Heart right ventricle (tissue), 16 donors: ENCODE measurements around the gene POLE3. TPM values are rescaled to one million over a fixed set of nuclear protein-coding genes. Genes with fewer than 3 reads are reported as not detected.
"Not testable (repeated sequence)": the region's sequence is repeated elsewhere in the genome, so short reads cannot be mapped to it uniquely, and the experiment has no call there.

Experiments
- ATAC-seq, 8 donors: fragments of 200-7000 bp; cut with Tn5 transposase; one replicate each; pipeline ENCODE4 v1.9.1; 2020; ENCODE audit warnings: mild to moderate bottlenecking in 8 of 8, moderate library complexity in 8 of 8, moderate number of reproducible peaks in 1 of 8
- DNase-seq, 2 donors: peaks; one replicate each; pipeline ENCODE4 v3.0.0-alpha.2; 2020
- H3K27ac ChIP-seq, 10 donors: fragments of 200-600 bp; sonication (generic) in 2 of 10; one replicate each; pipeline versions ENCODE4 v1.5.0 to v1.8.0; 2020 to 2022; ENCODE audit warnings: mild to moderate bottlenecking in 3 of 10
- H3K27me3 ChIP-seq, 7 donors: fragments of 200-600 bp; one replicate each; pipeline ENCODE4 v1.8.0; 2021 to 2022; ENCODE audit warnings: mild to moderate bottlenecking in 2 of 7
- H3K36me3 ChIP-seq, 9 donors: fragments of 200-600 bp; sonication (generic) in 1 of 9; one replicate each; pipeline versions ENCODE4 v1.5.0 to v1.8.0; 2020 to 2022; ENCODE audit warnings: mild to moderate bottlenecking in 2 of 9
- H3K4me1 ChIP-seq, 9 donors: fragments of 200-600 bp; sonication (generic) in 1 of 9; one replicate each; pipeline versions ENCODE4 v1.5.0 to v1.8.0; 2020 to 2022; ENCODE audit warnings: mild to moderate bottlenecking in 4 of 9
- H3K4me3 ChIP-seq, 10 donors: fragments of 200-600 bp; sonication (generic) in 2 of 10; one replicate each; pipeline versions ENCODE4 v1.5.0 to v1.8.0; 2020 to 2022; ENCODE audit warnings: mild to moderate bottlenecking in 7 of 10, moderate library complexity in 2 of 10
- H3K9me3 ChIP-seq, 11 donors: fragments of 200-600 bp in 10 of 11; sonication (generic) in 2 of 11; one replicate each; pipeline versions ENCODE4 v1.5.0 to v1.8.0; 2013 to 2022; ENCODE audit warnings: mild to moderate bottlenecking in 2 of 11, control low read depth in 1 of 11, moderate library complexity in 1 of 11
- CTCF ChIP-seq, 9 donors: fragments of 200-600 bp; sonication (generic) in 2 of 9; IDR thresholded peaks; one replicate each; pipeline versions ENCODE4 v1.5.0 to v1.8.0; 2021 to 2022; ENCODE audit warnings: antibody characterized with exemption in 9 of 9, mild to moderate bottlenecking in 5 of 9, moderate library complexity in 1 of 9
- WGBS, 2 donors: extraction: QIAGEN DNeasy Blood & Tissue Kit; methylation state at CpG; one replicate each; pipeline ENCODE4 v1.1.7; 2013; ENCODE audit warnings: inconsistent platforms in 1 of 2; 5-methylcytosine and 5-hydroxymethylcytosine counted together
- intact Hi-C, 10 donors: fragments of 100-400 bp; cut with DNase I; formaldehyde crosslinking; loops; one replicate each; pipeline versions ENCODE4 v1.11.1 to v1.14.2; 2022
- polyA plus RNA-seq, 2 donors: library from polyadenylated mRNA; stranded (reverse); fragments of 200-250 nt; gene quantifications; one replicate each; pipeline ENCODE4 v1.2.3, GENCODE V29; 2013
- total RNA-seq, 10 donors: library from RNA; stranded (reverse); fragmentation: NEBNext Ultra II Directional in 3 of 10; extraction: Animal tissue kit (Norgen Biotek cat#: 25700) in 3 of 10; gene quantifications; one replicate each; pipeline versions ENCODE4 v1.2.1 to v1.2.4, GENCODE V29; 2021 to 2023
- donor health status: Arrhythmogenic right ventricular cardiomyopathy.
- donor health status: ischemic (EF 13 %, LVEDD 7.1; RV severe dilation, severe dysfunction).
- donor health status: healthy with polysubstance abuse.
- donor health status: DM: no; HTN: yes; CAD: no.
- donor health status: DM: no; HTN: no; CAD: no.
- donor health status: ischemic (EF 25% LVEDD 6.9; RV normal size, moderate dysfunction).
- donor health status: ischemic (EF 25% LVEDD 5.7; RV mildly dilated, moderate dysfunction).
- donor health status: healthy.
- donor health status: DM: yes; HTN: yes; CAD: no.
- donor health status: Ischemic cardiomyopathy.
- donor health status: ischemic (EF 35%, LVEDD 5.7; RV mildly dilated, moderate dysfunction).
- donor health status: nonischemic (EF 11% LVEDD 7.7; RV severe dilation, severe dysfunction).
- donor health status: DM: yes; HTN: yes; CAD: no.
- donor health status: PGD.
- donor health status: ischemic (EF 29% LVEDD 5.4; RV normal size, mild dysfunction).
- donor health status: nonischemic (EF 23%, LVEDD 6.1; RV moderate dilation, normal function).

The POLE3 gene
- total and polyA plus RNA-seq, 12 donors = 14.2 to 45.0 (median 23.1) TPM

- Histone ChIP-seq H3K27ac (peak overlapping the region in 6 of 10 donors; percentile 14 to 75 (median 39)), H3K4me1 (peaks cover 0 to 19% (median 5%) of the 10 kb centered on the region in 9 donors), H3K27me3 (no peaks in the 10 kb centered on the region), H3K4me3 (no peak overlapping the region), H3K9me3 (no peaks in the 10 kb centered on the region), H3K36me3 (no peaks in the 10 kb centered on the region)
- ATAC-seq (peak in 7 of 8 donors; percentile 36 to 82 (median 69)), DNase-seq (no peak)
- intact Hi-C loops = no loop called here
- WGBS, 2 donors = 50 to 63% methylated on average over 3 of the region's 3 CpGs
- no peak for TF ChIP-seq CTCF (IDR thresholded peaks at IDR 0.05)
Measured at GRCh38 chr9:113416149-113416721, 5.8 kb upstream of the POLE3 start.

- ATAC-seq = peak in 4 of 8 donors; percentile 2 to 31 (median 4)
- no peak for TF ChIP-seq CTCF (IDR thresholded peaks at IDR 0.05)
- 0% methylated on average over 20 of the region's 20 CpGs for WGBS, 2 donors
- H3K9me3 ChIP-seq = no peaks in the 10 kb centered on the region
- H3K4me3 ChIP-seq = peak overlapping the region; percentile 71 to 94 (median 80)
- intact Hi-C loops = loop anchor here in 8 of 10 donors (1.0 to 10.0 kb wide), 6 partner anchors 99 to 247 kb away; partner anchors contain the start of genes CDC26 (in 7 of the 8), PRPF4 (in 7 of the 8) and RNF183 (in 1 of the 8)
- peaks cover 0 to 24% (median 7%) of the 10 kb centered on the region in 9 donors for H3K36me3 ChIP-seq
- H3K4me1 ChIP-seq = peaks cover 2 to 36% (median 25%) of the 10 kb centered on the region in 9 donors
- H3K27me3 ChIP-seq = no peaks in the 10 kb centered on the region
- DNase-seq = no peak
- peak overlapping the region; percentile 88 to 98 (median 96) for H3K27ac ChIP-seq
Measured at GRCh38 chr9:113409883-113410206, 630 bp downstream of the POLE3 start.

GRCh38 chr9:113409481-113409880 is 994 bp downstream of the POLE3 start:
- H3K9me3 ChIP-seq = no peaks in the 10 kb centered on the region
- no peak for DNase-seq
- peak overlapping the region; percentile 71 to 94 (median 80) for H3K4me3 ChIP-seq
- H3K36me3 ChIP-seq = peaks cover 0 to 24% (median 7%) of the 10 kb centered on the region in 9 donors
- H3K27ac ChIP-seq = peak overlapping the region in 8 of 10 donors; percentile 88 to 98 (median 96)
- intact Hi-C loops = loop anchor here in 7 of 10 donors (1.0 to 10.0 kb wide), 5 partner anchors 100 to 248 kb away; partner anchors contain the start of genes CDC26 (in 7 of the 7), PRPF4 (in 7 of the 7) and RNF183 (in 1 of the 7)
- no peak for ATAC-seq
- no peak for TF ChIP-seq CTCF (IDR thresholded peaks at IDR 0.05)
- H3K4me1 ChIP-seq = peaks cover 2 to 39% (median 25%) of the 10 kb centered on the region in 9 donors
- H3K27me3 ChIP-seq = no peaks in the 10 kb centered on the region
- 41 to 43% methylated on average over 10 of the region's 10 CpGs for WGBS, 2 donors

- peak; percentile 33 to 57 for DNase-seq
- not testable (repeated sequence) for H3K9me3 ChIP-seq, H3K4me3 ChIP-seq, ATAC-seq, H3K27me3 ChIP-seq
- intact Hi-C loops = loop anchor here in 8 of 10 donors (1.0 to 10.0 kb wide), 6 partner anchors 98 to 250 kb away; partner anchors contain the start of genes CDC26 (in 7 of the 8), PRPF4 (in 7 of the 8) and RNF183 (in 1 of the 8)
- Histone ChIP-seq H3K4me1 (peaks cover 2 to 55% (median 25%) of the 10 kb centered on the region in 9 donors), H3K27ac (peak overlapping the region in 6 of 10 donors; percentile 32 to 72 (median 51)), H3K36me3 (peaks cover 0 to 24% (median 7%) of the 10 kb centered on the region in 9 donors)
- WGBS, 2 donors = 23 to 27% methylated on average over 7 of the region's 7 CpGs
- TF ChIP-seq CTCF (IDR thresholded peaks at IDR 0.05) = peak; percentile 59 to 83 (median 75)
Measured at GRCh38 chr9:113406873-113407511, 3.5 kb downstream of the POLE3 start.

- Histone ChIP-seq H3K4me1 (peaks cover 2 to 56% (median 25%) of the 10 kb centered on the region in 9 donors), H3K36me3 (peaks cover 0 to 24% (median 7%) of the 10 kb centered on the region in 9 donors), H3K27ac (peak overlapping the region in 6 of 10 donors; percentile 32 to 72 (median 51))
- DNase-seq, H3K9me3 ChIP-seq, H3K27me3 ChIP-seq, ATAC-seq, H3K4me3 ChIP-seq: not testable (repeated sequence)
- intact Hi-C loops = loop anchor here in 7 of 10 donors (2.0 to 10.0 kb wide), 5 partner anchors 98 to 251 kb away; partner anchors contain the start of genes CDC26 (in 7 of the 7), PRPF4 (in 7 of the 7) and RNF183 (in 1 of the 7)
- WGBS, 2 donors = 87 to 93% methylated on average over 9 of the region's 9 CpGs
Measured at GRCh38 chr9:113406353-113406752, 4.1 kb downstream of the POLE3 start.
